ENCODE measurements around the gene TMEM30A.

GRCh38 chr6:75213112-75213511, 71.5 kb downstream of the TMEM30A start:
- TF ChIP-seq, protein P1, sequence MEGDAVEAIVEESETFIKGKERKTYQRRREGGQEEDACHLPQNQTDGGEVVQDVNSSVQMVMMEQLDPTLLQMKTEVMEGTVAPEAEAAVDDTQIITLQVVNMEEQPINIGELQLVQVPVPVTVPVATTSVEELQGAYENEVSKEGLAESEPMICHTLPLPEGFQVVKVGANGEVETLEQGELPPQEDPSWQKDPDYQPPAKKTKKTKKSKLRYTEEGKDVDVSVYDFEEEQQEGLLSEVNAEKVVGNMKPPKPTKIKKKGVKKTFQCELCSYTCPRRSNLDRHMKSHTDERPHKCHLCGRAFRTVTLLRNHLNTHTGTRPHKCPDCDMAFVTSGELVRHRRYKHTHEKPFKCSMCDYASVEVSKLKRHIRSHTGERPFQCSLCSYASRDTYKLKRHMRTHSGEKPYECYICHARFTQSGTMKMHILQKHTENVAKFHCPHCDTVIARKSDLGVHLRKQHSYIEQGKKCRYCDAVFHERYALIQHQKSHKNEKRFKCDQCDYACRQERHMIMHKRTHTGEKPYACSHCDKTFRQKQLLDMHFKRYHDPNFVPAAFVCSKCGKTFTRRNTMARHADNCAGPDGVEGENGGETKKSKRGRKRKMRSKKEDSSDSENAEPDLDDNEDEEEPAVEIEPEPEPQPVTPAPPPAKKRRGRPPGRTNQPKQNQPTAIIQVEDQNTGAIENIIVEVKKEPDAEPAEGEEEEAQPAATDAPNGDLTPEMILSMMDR (conservative IDR thresholded peaks at IDR 0.05; ENCODE audit: low read depth, low read length) = no peak
- no peak for TF ChIP-seq EZH2 (IDR thresholded peaks at IDR 0.05; ENCODE audit: low read length, unreplicated experiment)

Measured in PC-3 (cell line).